Measurements from ENCODE around the gene RAD52.
"Not testable (repeated sequence)": the region's sequence is repeated elsewhere in the genome, so short reads cannot be mapped to it uniquely, and the experiment has no call there.

The RAD52 gene

GRCh38 chr12:938810-939209 is 10.7 kb downstream of the RAD52 start:
- no peak for DNase-seq (ENCODE audit: extremely low spot score)
- ChIA-PET CTCF (interaction anchor here (0.6 kb wide), 1 partner anchor 11 kb away, joined by 4 read pairs; the partner anchor contains the start of gene RAD52), POLR2A (no interaction called here)

GRCh38 chr12:936377-937345 is 12.8 kb downstream of the RAD52 start:
- POLR2A ChIA-PET: interaction anchor here (0.6 to 1.1 kb wide), 2 partner anchors 13 to 186 kb away, joined by 3 to 4 read pairs; partner anchors contain the start of gene RAD52
- no peak for DNase-seq (ENCODE audit: extremely low spot score)
- no peak for TF ChIP-seq LEF1 (IDR thresholded peaks at IDR 0.05; ENCODE audit: borderline replicate concordance)
- no peak for TF ChIP-seq SUZ12 (IDR thresholded peaks at IDR 0.05)
- TF ChIP-seq HDGF (IDR thresholded peaks at IDR 0.05; ENCODE audit: borderline replicate concordance): no peak
- no peak for TF ChIP-seq CTBP1 (IDR thresholded peaks at IDR 0.05; ENCODE audit: borderline replicate concordance)
- no peak for TF ChIP-seq FOXK2 (IDR thresholded peaks at IDR 0.05)
- no peak for TF ChIP-seq L3MBTL2 (conservative IDR thresholded peaks at IDR 0.05)
- no peak for TF ChIP-seq NFRKB (IDR thresholded peaks at IDR 0.05)
- CTCF ChIA-PET: no interaction called here

More at GRCh38 chr12:938810-939209, 10.7 kb downstream of the RAD52 start:
- TF ChIP-seq ZNF384 (IDR thresholded peaks at IDR 0.05) (no peak), NFRKB (IDR thresholded peaks at IDR 0.05) (no peak), SP1 (IDR thresholded peaks at IDR 0.05) (no peak), ELF4 (IDR thresholded peaks at IDR 0.05) (no peak), FOXK2 (IDR thresholded peaks at IDR 0.05) (no peak), HDGF (IDR thresholded peaks at IDR 0.05; ENCODE audit: borderline replicate concordance) (no peak), PKNOX1 (IDR thresholded peaks at IDR 0.05) (no peak), SUZ12 (IDR thresholded peaks at IDR 0.05) (no peak), CTBP1 (IDR thresholded peaks at IDR 0.05; ENCODE audit: borderline replicate concordance) (no peak), BHLHE40 (IDR thresholded peaks at IDR 0.05; ENCODE audit: borderline replicate concordance) (no peak), ARNT (IDR thresholded peaks at IDR 0.05) (no peak), L3MBTL2 (conservative IDR thresholded peaks at IDR 0.05) (no peak)

- POLR2A ChIA-PET: not testable (repeated sequence)
These were observed 13.6 kb downstream of the RAD52 start for GRCh38 chr12:935891-936290.

GRCh38 chr12:931591-931990 is 17.9 kb downstream of the RAD52 start:
- DNase-seq (ENCODE audit: extremely low spot score): no peak

More at GRCh38 chr12:935891-936290, 13.6 kb downstream of the RAD52 start:
- DNase-seq (ENCODE audit: extremely low spot score); CTCF ChIA-PET: not testable (repeated sequence)

GRCh38 chr12:931060-931459 is 18.4 kb downstream of the RAD52 start:
- CTCF ChIA-PET: no interaction called here
- no peak for DNase-seq (ENCODE audit: extremely low spot score)
- POLR2A ChIA-PET: no interaction called here
- TF ChIP-seq PKNOX1 (IDR thresholded peaks at IDR 0.05) (no peak), HDGF (IDR thresholded peaks at IDR 0.05; ENCODE audit: borderline replicate concordance) (no peak), FOXM1 (IDR thresholded peaks at IDR 0.05; ENCODE audit: borderline replicate concordance) (no peak), TARDBP (IDR thresholded peaks at IDR 0.05) (no peak), FOXK2 (IDR thresholded peaks at IDR 0.05) (no peak), ZNF384 (IDR thresholded peaks at IDR 0.05) (no peak), ELF4 (IDR thresholded peaks at IDR 0.05) (no peak), L3MBTL2 (conservative IDR thresholded peaks at IDR 0.05) (no peak), LEF1 (IDR thresholded peaks at IDR 0.05; ENCODE audit: borderline replicate concordance) (no peak), CTBP1 (IDR thresholded peaks at IDR 0.05; ENCODE audit: borderline replicate concordance) (no peak), SUZ12 (IDR thresholded peaks at IDR 0.05) (no peak), SP1 (IDR thresholded peaks at IDR 0.05) (no peak), ARNT (IDR thresholded peaks at IDR 0.05) (no peak), BHLHE40 (IDR thresholded peaks at IDR 0.05; ENCODE audit: borderline replicate concordance) (no peak), FOXA1 (IDR thresholded peaks at IDR 0.05) (no peak), NFRKB (IDR thresholded peaks at IDR 0.05) (no peak)

More at GRCh38 chr12:931591-931990, 17.9 kb downstream of the RAD52 start:
- POLR2A ChIA-PET: no interaction called here
- TF ChIP-seq L3MBTL2 (conservative IDR thresholded peaks at IDR 0.05) (no peak), LEF1 (IDR thresholded peaks at IDR 0.05; ENCODE audit: borderline replicate concordance) (no peak), NFRKB (IDR thresholded peaks at IDR 0.05) (no peak), TARDBP (IDR thresholded peaks at IDR 0.05) (no peak), BHLHE40 (IDR thresholded peaks at IDR 0.05; ENCODE audit: borderline replicate concordance) (no peak), HDGF (IDR thresholded peaks at IDR 0.05; ENCODE audit: borderline replicate concordance) (no peak), ZNF384 (IDR thresholded peaks at IDR 0.05) (no peak), SP1 (IDR thresholded peaks at IDR 0.05) (no peak), ELF4 (IDR thresholded peaks at IDR 0.05) (no peak), PKNOX1 (IDR thresholded peaks at IDR 0.05) (no peak), FOXA1 (IDR thresholded peaks at IDR 0.05) (no peak), SUZ12 (IDR thresholded peaks at IDR 0.05) (no peak), CTBP1 (IDR thresholded peaks at IDR 0.05; ENCODE audit: borderline replicate concordance) (no peak), FOXM1 (IDR thresholded peaks at IDR 0.05; ENCODE audit: borderline replicate concordance) (no peak), FOXK2 (IDR thresholded peaks at IDR 0.05) (no peak)
- CTCF ChIA-PET: no interaction called here

GRCh38 chr12:926641-927040 is 22.9 kb downstream of the RAD52 start:
- ChIA-PET POLR2A (no interaction called here), CTCF (no interaction called here)
- TF ChIP-seq L3MBTL2 (conservative IDR thresholded peaks at IDR 0.05): no peak
- TF ChIP-seq PKNOX1 (IDR thresholded peaks at IDR 0.05): no peak
- TF ChIP-seq NFRKB (IDR thresholded peaks at IDR 0.05): no peak
- no peak for DNase-seq (ENCODE audit: extremely low spot score)

All from HEK293T (cell line).